OCI-LY1 (cell line): Measurements from ENCODE around the gene BCR.
A peak's percentile ranks its signal among the peaks of the same experiment; 100 is the strongest.

Source experiments
- H2AFZ ChIP-seq: fragments of 200-600 bp; sonication (generic), shearing (Covaris generic); 2 replicates; pipeline ENCODE4 v1.6.0; 2014; ENCODE audit warnings: antibody characterized with exemption, mild to moderate bottlenecking, low read length
- H3F3A ChIP-seq: fragments of 200-600 bp; sonication (generic), shearing (Covaris generic); 2 replicates; pipeline ENCODE4 v1.6.0; 2014; ENCODE audit warnings: mild to moderate bottlenecking, antibody characterized with exemption, low read length, moderate library complexity; ENCODE audit not compliant: insufficient read depth
- H3K27ac ChIP-seq: fragments of 200-600 bp; sonication (generic); 2 replicates; pipeline ENCODE4 v1.5.1; 2014; ENCODE audit warnings: low read length, mixed run types, mild to moderate bottlenecking, low read depth; ENCODE audit not compliant: poor library complexity, severe bottlenecking
- H3K27me3 ChIP-seq: fragments of 200-600 bp; sonication (generic); 2 replicates; pipeline ENCODE4 v1.6.0; 2014; ENCODE audit warnings: antibody characterized with exemption, mild to moderate bottlenecking, low read length, moderate library complexity; ENCODE audit not compliant: insufficient read depth
- H3K36me3 ChIP-seq: fragments of 200-600 bp; sonication (generic); 2 replicates; pipeline ENCODE4 v1.6.1; 2014; ENCODE audit warnings: mild to moderate bottlenecking, antibody characterized with exemption, low read length, moderate library complexity, mixed read lengths; ENCODE audit not compliant: insufficient read depth
- H3K4me1 ChIP-seq: fragments of 200-600 bp; sonication (generic); 2 replicates; pipeline ENCODE4 v1.5.1; 2014; ENCODE audit warnings: mild to moderate bottlenecking, low read length, moderate library complexity; ENCODE audit not compliant: insufficient read depth, severe bottlenecking
- H3K4me2 ChIP-seq: fragments of 200-600 bp; sonication (generic), shearing (Covaris generic); 2 replicates; pipeline ENCODE4 v1.6.1; 2014; ENCODE audit warnings: low read length
- H3K4me3 ChIP-seq: fragments of 200-600 bp; sonication (generic); 2 replicates; pipeline ENCODE4 v1.5.1; 2014; ENCODE audit warnings: low read length, low read depth, mild to moderate bottlenecking, mixed read lengths; ENCODE audit not compliant: poor library complexity, severe bottlenecking
- H3K79me2 ChIP-seq: fragments of 200-600 bp; shearing (Covaris generic); 2 replicates; pipeline ENCODE4 v1.6.1; 2016; ENCODE audit warnings: mixed run types, low read length, mixed read lengths; ENCODE audit not compliant: insufficient read depth
- H3K9ac ChIP-seq: fragments of 200-600 bp; sonication (generic), shearing (Covaris generic); 2 replicates; pipeline ENCODE4 v1.6.1; 2014; ENCODE audit warnings: mild to moderate bottlenecking, low read length, mixed read lengths
- H3K9me2 ChIP-seq: fragments of 200-600 bp; sonication (generic), shearing (Covaris generic); 2 replicates; pipeline ENCODE4 v1.6.1; 2014; ENCODE audit warnings: low read depth, mild to moderate bottlenecking, low read length, mixed read lengths
- H3K9me3 ChIP-seq: fragments of 200-600 bp; shearing (Covaris generic); 2 replicates; pipeline ENCODE4 v1.6.1; 2014; ENCODE audit warnings: low read length, mixed read lengths
- H4K20me1 ChIP-seq: fragments of 200-600 bp; sonication (generic), shearing (Covaris generic); 2 replicates; pipeline ENCODE4 v1.6.0; 2016; ENCODE audit warnings: mild to moderate bottlenecking, low read length; ENCODE audit not compliant: insufficient read depth
- CTCF ChIP-seq: fragments of 200-600 bp; sonication (generic), shearing (Covaris generic); IDR thresholded peaks from 2 replicates; pipeline ENCODE4 v1.5.1; 2017; ENCODE audit warnings: mild to moderate bottlenecking, antibody characterized with exemption, low read length, moderate library complexity, mixed read lengths
- EZH2 ChIP-seq: fragments of 200-600 bp; sonication (generic), shearing (Covaris generic); IDR thresholded peaks from 2 replicates; pipeline ENCODE4 v1.8.0; 2017; ENCODE audit warnings: borderline replicate concordance, mixed run types, mild to moderate bottlenecking, antibody characterized with exemption, low read length, moderate library complexity, mixed read lengths

The BCR gene

GRCh38 chr22:23142546-23143105, 37.7 kb upstream of the BCR start:
- Histone ChIP-seq H4K20me1 (no peaks in the 10 kb centered on the region), H3F3A (0 out of 2 replicates have a peak, but pooled peaks cover 3% of the 10 kb centered on the region), H3K4me3 (peak overlapping the region; percentile 56), H3K27me3 (no peaks in the 10 kb centered on the region), H3K79me2 (no peaks in the 10 kb centered on the region), H3K9ac (peak overlapping the region; percentile 53; the same call in 1 of the 2 replicates), H2AFZ (no peak overlapping the region), H3K4me2 (peak overlapping the region; percentile 62), H3K9me2 (no peaks in the 10 kb centered on the region), H3K36me3 (no peaks in the 10 kb centered on the region), H3K4me1 (peaks cover 74% of the 10 kb centered on the region), H3K27ac (peak overlapping the region; percentile 88), H3K9me3 (no peaks in the 10 kb centered on the region)
- no peak for TF ChIP-seq CTCF
- TF ChIP-seq EZH2: no peak

- no peaks in the 10 kb centered on the region for H4K20me1 ChIP-seq
- no peak for TF ChIP-seq EZH2
- no peaks in the 10 kb centered on the region for H3K79me2 ChIP-seq
- H3K36me3 ChIP-seq: no peaks in the 10 kb centered on the region
- H3K9me2 ChIP-seq: no peaks in the 10 kb centered on the region
- no peaks in the 10 kb centered on the region for H3K27me3 ChIP-seq
- no peak overlapping the region for H2AFZ ChIP-seq
- peak overlapping the region; percentile 88 for H3K27ac ChIP-seq
- H3F3A ChIP-seq: 0 out of 2 replicates have a peak, but pooled peaks cover 3% of the 10 kb centered on the region
- no peak overlapping the region for H3K4me3 ChIP-seq
- H3K4me1 ChIP-seq: peaks cover 69% of the 10 kb centered on the region
- H3K4me2 ChIP-seq: no peak overlapping the region
- no peaks in the 10 kb centered on the region for H3K9me3 ChIP-seq
- no peak overlapping the region for H3K9ac ChIP-seq
Measured at GRCh38 chr22:23143119-23143518, 37.2 kb upstream of the BCR start.

- H4K20me1 ChIP-seq: no peaks in the 10 kb centered on the region
- H3K9me3 ChIP-seq: no peaks in the 10 kb centered on the region
- no peaks in the 10 kb centered on the region for H3K36me3 ChIP-seq
- no peaks in the 10 kb centered on the region for H3K27me3 ChIP-seq
- peak overlapping the region; percentile 11; the same call in 1 of the 2 replicates for H3K9ac ChIP-seq
- peak overlapping the region; percentile 67 for H3K4me2 ChIP-seq
- 0 out of 2 replicates have a peak, but pooled peaks cover 3% of the 10 kb centered on the region for H3F3A ChIP-seq
- H3K79me2 ChIP-seq: no peaks in the 10 kb centered on the region
- TF ChIP-seq CTCF: no peak
- TF ChIP-seq EZH2: no peak
- no peaks in the 10 kb centered on the region for H3K9me2 ChIP-seq
- peak overlapping the region; percentile 49 for H3K4me3 ChIP-seq
- peaks cover 56% of the 10 kb centered on the region for H3K4me1 ChIP-seq
- H3K27ac ChIP-seq: no peak overlapping the region
- no peak overlapping the region for H2AFZ ChIP-seq
Measured at GRCh38 chr22:23144432-23144831, 35.9 kb upstream of the BCR start.
